ENCODE measurements around the gene SLC7A5.
"Not testable (repeated sequence)": the region's sequence is repeated elsewhere in the genome, so short reads cannot be mapped to it uniquely, and the experiment has no call there.

SLC7A5 gene

GRCh38 chr16:87869061-87869878 lies at the start of gene SLC7A5:
TSS of gene SLC7A5 (minus strand) at chr16:87869507. CDS start at chr16:87869422, 85 bp downstream.
- not testable (repeated sequence) for H3K9me3 ChIP-seq (ENCODE audit: control insufficient read depth in 5 of 5, low read length in 5 of 5)

GRCh38 chr16:87918338-87918737 lies 49.0 kb upstream of the SLC7A5 start:
- Histone ChIP-seq H3K27ac (ENCODE audit: low read depth, low read length) (peak overlapping the region; percentile 67), H3K9me3 (ENCODE audit: control insufficient read depth in 5 of 5, low read length in 5 of 5) (no peaks in the 10 kb centered on the region), H3K4me3 (ENCODE audit: low read depth in 1 of 5, low read length in 5 of 5) (peak overlapping the region; percentile 31 to 57 (median 56)), H3K4me1 (ENCODE audit: control insufficient read depth in 5 of 5, insufficient read depth in 5 of 5, low read length in 5 of 5) (peaks cover 0 to 29% (median 23%) of the 10 kb centered on the region in 5 donors), H3K36me3 (ENCODE audit: control insufficient read depth in 5 of 5, insufficient read depth in 5 of 5, low read length in 5 of 5) (no peaks in the 10 kb centered on the region), H3K27me3 (ENCODE audit: control insufficient read depth in 5 of 5, insufficient read depth in 4 of 5, low read length in 5 of 5) (peaks cover 0 to 5% (median 2%) of the 10 kb centered on the region in 5 donors), H3K9ac (ENCODE audit: low read length in 5 of 5) (peak overlapping the region in 3 of 5 donors; percentile 16 to 75 (median 62))

More at GRCh38 chr16:87869061-87869878, at the start of gene SLC7A5:
- not testable (repeated sequence) for H3K27ac ChIP-seq (ENCODE audit: low read depth, low read length); H3K27me3 ChIP-seq (ENCODE audit: control insufficient read depth in 5 of 5, insufficient read depth in 4 of 5, low read length in 5 of 5); H3K9ac ChIP-seq (ENCODE audit: low read length in 5 of 5); H3K36me3 ChIP-seq (ENCODE audit: control insufficient read depth in 5 of 5, insufficient read depth in 5 of 5, low read length in 5 of 5)
- Histone ChIP-seq H3K4me3 (ENCODE audit: low read depth in 1 of 5, low read length in 5 of 5) (peak within 1 kb of the TSS in 4 of 5 donors; percentile 55 to 65 (median 56)), H3K4me1 (ENCODE audit: control insufficient read depth in 5 of 5, insufficient read depth in 5 of 5, low read length in 5 of 5) (peaks cover 0 to 19% (median 14%) of the 10 kb centered on the region in 5 donors)

- Histone ChIP-seq H3K9ac (ENCODE audit: low read length in 5 of 5) (no peak overlapping the region), H3K36me3 (ENCODE audit: control insufficient read depth in 5 of 5, insufficient read depth in 5 of 5, low read length in 5 of 5) (no peaks in the 10 kb centered on the region), H3K4me3 (ENCODE audit: low read depth in 1 of 5, low read length in 5 of 5) (no peak overlapping the region), H3K9me3 (ENCODE audit: control insufficient read depth in 5 of 5, low read length in 5 of 5) (no peaks in the 10 kb centered on the region), H3K27ac (ENCODE audit: low read depth, low read length) (no peak overlapping the region), H3K4me1 (ENCODE audit: control insufficient read depth in 5 of 5, insufficient read depth in 5 of 5, low read length in 5 of 5) (peaks cover 0 to 24% (median 20%) of the 10 kb centered on the region in 5 donors), H3K27me3 (ENCODE audit: control insufficient read depth in 5 of 5, insufficient read depth in 4 of 5, low read length in 5 of 5) (peaks cover 0 to 5% (median 2%) of the 10 kb centered on the region in 5 donors)
These were observed 48.2 kb upstream of the SLC7A5 start for GRCh38 chr16:87917503-87917902.

GRCh38 chr16:87914812-87915211 lies 45.5 kb upstream of the SLC7A5 start:
- Histone ChIP-seq H3K27me3 (ENCODE audit: control insufficient read depth in 5 of 5, insufficient read depth in 4 of 5, low read length in 5 of 5) (peaks cover 0 to 5% (median 4%) of the 10 kb centered on the region in 5 donors), H3K36me3 (ENCODE audit: control insufficient read depth in 5 of 5, insufficient read depth in 5 of 5, low read length in 5 of 5) (no peaks in the 10 kb centered on the region), H3K27ac (ENCODE audit: low read depth, low read length) (no peak overlapping the region), H3K4me3 (ENCODE audit: low read depth in 1 of 5, low read length in 5 of 5) (no peak overlapping the region), H3K9ac (ENCODE audit: low read length in 5 of 5) (no peak overlapping the region), H3K9me3 (ENCODE audit: control insufficient read depth in 5 of 5, low read length in 5 of 5) (no peaks in the 10 kb centered on the region), H3K4me1 (ENCODE audit: control insufficient read depth in 5 of 5, insufficient read depth in 5 of 5, low read length in 5 of 5) (peaks cover 0 to 27% (median 18%) of the 10 kb centered on the region in 5 donors)

GRCh38 chr16:87914021-87914725 lies 44.9 kb upstream of the SLC7A5 start:
- H3K36me3 ChIP-seq (ENCODE audit: control insufficient read depth in 5 of 5, insufficient read depth in 5 of 5, low read length in 5 of 5); H3K9ac ChIP-seq (ENCODE audit: low read length in 5 of 5); H3K27me3 ChIP-seq (ENCODE audit: control insufficient read depth in 5 of 5, insufficient read depth in 4 of 5, low read length in 5 of 5); H3K27ac ChIP-seq (ENCODE audit: low read depth, low read length); H3K4me3 ChIP-seq (ENCODE audit: low read depth in 1 of 5, low read length in 5 of 5); H3K9me3 ChIP-seq (ENCODE audit: control insufficient read depth in 5 of 5, low read length in 5 of 5): not testable (repeated sequence)
- peaks cover 0 to 26% (median 15%) of the 10 kb centered on the region in 5 donors for H3K4me1 ChIP-seq (ENCODE audit: control insufficient read depth in 5 of 5, insufficient read depth in 5 of 5, low read length in 5 of 5)

- H3K27ac ChIP-seq (ENCODE audit: low read depth, low read length); H3K4me3 ChIP-seq (ENCODE audit: low read depth in 1 of 5, low read length in 5 of 5); H3K9me3 ChIP-seq (ENCODE audit: control insufficient read depth in 5 of 5, low read length in 5 of 5); H3K36me3 ChIP-seq (ENCODE audit: control insufficient read depth in 5 of 5, insufficient read depth in 5 of 5, low read length in 5 of 5); H3K9ac ChIP-seq (ENCODE audit: low read length in 5 of 5); H3K27me3 ChIP-seq (ENCODE audit: control insufficient read depth in 5 of 5, insufficient read depth in 4 of 5, low read length in 5 of 5): not testable (repeated sequence)
- peaks cover 0 to 11% (median 3%) of the 10 kb centered on the region in 5 donors for H3K4me1 ChIP-seq (ENCODE audit: control insufficient read depth in 5 of 5, insufficient read depth in 5 of 5, low read length in 5 of 5)
These were observed 43.4 kb upstream of the SLC7A5 start for GRCh38 chr16:87912691-87913090.

GRCh38 chr16:87911106-87911763 lies 41.9 kb upstream of the SLC7A5 start:
- not testable (repeated sequence) for H3K27ac ChIP-seq (ENCODE audit: low read depth, low read length); H3K4me1 ChIP-seq (ENCODE audit: control insufficient read depth in 5 of 5, insufficient read depth in 5 of 5, low read length in 5 of 5); H3K4me3 ChIP-seq (ENCODE audit: low read depth in 1 of 5, low read length in 5 of 5); H3K9ac ChIP-seq (ENCODE audit: low read length in 5 of 5); H3K36me3 ChIP-seq (ENCODE audit: control insufficient read depth in 5 of 5, insufficient read depth in 5 of 5, low read length in 5 of 5); H3K9me3 ChIP-seq (ENCODE audit: control insufficient read depth in 5 of 5, low read length in 5 of 5); H3K27me3 ChIP-seq (ENCODE audit: control insufficient read depth in 5 of 5, insufficient read depth in 4 of 5, low read length in 5 of 5)

GRCh38 chr16:87909203-87909935 lies 40.1 kb upstream of the SLC7A5 start:
- H3K9ac ChIP-seq (ENCODE audit: low read length in 5 of 5); H3K9me3 ChIP-seq (ENCODE audit: control insufficient read depth in 5 of 5, low read length in 5 of 5); H3K27ac ChIP-seq (ENCODE audit: low read depth, low read length); H3K36me3 ChIP-seq (ENCODE audit: control insufficient read depth in 5 of 5, insufficient read depth in 5 of 5, low read length in 5 of 5); H3K4me3 ChIP-seq (ENCODE audit: low read depth in 1 of 5, low read length in 5 of 5); H3K4me1 ChIP-seq (ENCODE audit: control insufficient read depth in 5 of 5, insufficient read depth in 5 of 5, low read length in 5 of 5): not testable (repeated sequence)
- H3K27me3 ChIP-seq (ENCODE audit: control insufficient read depth in 5 of 5, insufficient read depth in 4 of 5, low read length in 5 of 5), result peaks cover 0 to 12% (median 9%) of the 10 kb centered on the region in 5 donors

GRCh38 chr16:87908101-87908500 lies 38.8 kb upstream of the SLC7A5 start:
- H3K4me1 ChIP-seq (ENCODE audit: control insufficient read depth in 5 of 5, insufficient read depth in 5 of 5, low read length in 5 of 5); H3K4me3 ChIP-seq (ENCODE audit: low read depth in 1 of 5, low read length in 5 of 5); H3K9ac ChIP-seq (ENCODE audit: low read length in 5 of 5); H3K27ac ChIP-seq (ENCODE audit: low read depth, low read length); H3K36me3 ChIP-seq (ENCODE audit: control insufficient read depth in 5 of 5, insufficient read depth in 5 of 5, low read length in 5 of 5); H3K27me3 ChIP-seq (ENCODE audit: control insufficient read depth in 5 of 5, insufficient read depth in 4 of 5, low read length in 5 of 5); H3K9me3 ChIP-seq (ENCODE audit: control insufficient read depth in 5 of 5, low read length in 5 of 5): not testable (repeated sequence)

All from subcutaneous abdominal adipose tissue (tissue), 5 donors.